ENCODE data around the gene ETS1. TPM values are rescaled to one million over a fixed set of nuclear protein-coding genes. Genes with fewer than 3 reads are reported as not detected.

ETS1 gene
- total RNA-seq, 1 experiment from 2014 or later: 82.0 TPM

GRCh38 chr11:128434818-128435217, 152.5 kb downstream of the ETS1 start:
- no TSS peak for BruUV-seq (replicated peaks)
- DNase-seq (ENCODE audit: unreplicated experiment): no peak
- H3K4me1 Mint-ChIP-seq (ENCODE audit: insufficient read depth, unreplicated experiment): no peaks in the 10 kb centered on the region
- TF ChIP-seq, protein P1, sequence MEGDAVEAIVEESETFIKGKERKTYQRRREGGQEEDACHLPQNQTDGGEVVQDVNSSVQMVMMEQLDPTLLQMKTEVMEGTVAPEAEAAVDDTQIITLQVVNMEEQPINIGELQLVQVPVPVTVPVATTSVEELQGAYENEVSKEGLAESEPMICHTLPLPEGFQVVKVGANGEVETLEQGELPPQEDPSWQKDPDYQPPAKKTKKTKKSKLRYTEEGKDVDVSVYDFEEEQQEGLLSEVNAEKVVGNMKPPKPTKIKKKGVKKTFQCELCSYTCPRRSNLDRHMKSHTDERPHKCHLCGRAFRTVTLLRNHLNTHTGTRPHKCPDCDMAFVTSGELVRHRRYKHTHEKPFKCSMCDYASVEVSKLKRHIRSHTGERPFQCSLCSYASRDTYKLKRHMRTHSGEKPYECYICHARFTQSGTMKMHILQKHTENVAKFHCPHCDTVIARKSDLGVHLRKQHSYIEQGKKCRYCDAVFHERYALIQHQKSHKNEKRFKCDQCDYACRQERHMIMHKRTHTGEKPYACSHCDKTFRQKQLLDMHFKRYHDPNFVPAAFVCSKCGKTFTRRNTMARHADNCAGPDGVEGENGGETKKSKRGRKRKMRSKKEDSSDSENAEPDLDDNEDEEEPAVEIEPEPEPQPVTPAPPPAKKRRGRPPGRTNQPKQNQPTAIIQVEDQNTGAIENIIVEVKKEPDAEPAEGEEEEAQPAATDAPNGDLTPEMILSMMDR (IDR thresholded peaks at IDR 0.05; ENCODE audit: unreplicated experiment): no peak
- H3K27ac Mint-ChIP-seq (ENCODE audit: low read depth, unreplicated experiment): no peak overlapping the region
- no peaks in the 10 kb centered on the region for H3K36me3 Mint-ChIP-seq (ENCODE audit: insufficient read depth, unreplicated experiment)
- H3K27me3 Mint-ChIP-seq (ENCODE audit: insufficient read depth, unreplicated experiment): no peaks in the 10 kb centered on the region
- no peaks in the 10 kb centered on the region for H3K9me3 Mint-ChIP-seq (ENCODE audit: unreplicated experiment)
- CTCF ChIA-PET: interaction anchor here (0.6 to 1.6 kb wide), 5 partner anchors 14 to 274 kb away, joined by 3 to 4 read pairs (median 3); no protein-coding TSS in a partner anchor
- no peak overlapping the region for H3K4me3 Mint-ChIP-seq (ENCODE audit: unreplicated experiment)
- POLR2A ChIA-PET: interaction anchor here (0.8 to 1.4 kb wide), 4 partner anchors 14 to 27 kb away, joined by 3 to 4 read pairs (median 3); no protein-coding TSS in a partner anchor
- intact Hi-C loops (cut with micrococcal nuclease): no loop called here

GRCh38 chr11:128434411-128434810, 152.9 kb downstream of the ETS1 start:
- Mint-ChIP-seq H3K36me3 (ENCODE audit: insufficient read depth, unreplicated experiment) (no peaks in the 10 kb centered on the region), H3K9me3 (ENCODE audit: unreplicated experiment) (no peaks in the 10 kb centered on the region), H3K4me1 (ENCODE audit: insufficient read depth, unreplicated experiment) (no peaks in the 10 kb centered on the region), H3K4me3 (ENCODE audit: unreplicated experiment) (no peak overlapping the region), H3K27me3 (ENCODE audit: insufficient read depth, unreplicated experiment) (no peaks in the 10 kb centered on the region), H3K27ac (ENCODE audit: low read depth, unreplicated experiment) (no peak overlapping the region)
- BruUV-seq (replicated peaks): no TSS peak
- TF ChIP-seq, protein P1 (IDR thresholded peaks at IDR 0.05; ENCODE audit: unreplicated experiment): no peak
- CTCF ChIA-PET: interaction anchor here (0.5 to 1.3 kb wide), 5 partner anchors 23 to 273 kb away, joined by 3 to 4 read pairs (median 3); no protein-coding TSS in a partner anchor
- intact Hi-C loops (cut with micrococcal nuclease): no loop called here
- DNase-seq (ENCODE audit: unreplicated experiment): no peak
- POLR2A ChIA-PET: interaction anchor here (0.7 to 1.4 kb wide), 4 partner anchors 13 to 27 kb away, joined by 3 to 4 read pairs (median 3); no protein-coding TSS in a partner anchor

DNA sequence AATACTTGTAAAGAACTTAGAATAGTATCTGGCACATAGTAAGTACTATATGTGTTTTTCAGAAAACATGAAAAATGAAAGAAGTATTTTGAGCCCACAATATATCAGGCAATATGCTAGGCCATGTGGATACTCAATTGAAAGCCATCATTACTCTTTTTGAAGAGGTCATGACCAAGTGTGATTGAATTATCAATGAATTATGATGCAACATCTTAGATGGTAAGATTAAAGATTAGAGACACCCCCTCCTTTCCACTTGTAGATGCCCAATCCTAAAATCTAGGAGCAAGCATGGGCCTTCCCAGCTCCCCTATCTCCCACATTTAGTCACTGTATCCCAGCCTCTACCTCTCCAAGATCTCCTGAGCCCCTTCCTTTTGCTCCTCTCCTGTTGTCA, 154.4 kb downstream of the ETS1 start:
- Mint-ChIP-seq H3K36me3 (ENCODE audit: insufficient read depth, unreplicated experiment) (no peaks in the 10 kb centered on the region), H3K4me3 (ENCODE audit: unreplicated experiment) (no peak overlapping the region), H3K27ac (ENCODE audit: low read depth, unreplicated experiment) (no peak overlapping the region), H3K4me1 (ENCODE audit: insufficient read depth, unreplicated experiment) (no peaks in the 10 kb centered on the region), H3K27me3 (ENCODE audit: insufficient read depth, unreplicated experiment) (no peaks in the 10 kb centered on the region), H3K9me3 (ENCODE audit: unreplicated experiment) (no peaks in the 10 kb centered on the region)
- no TSS peak for BruUV-seq (replicated peaks)
- TF ChIP-seq, protein P1 (IDR thresholded peaks at IDR 0.05; ENCODE audit: unreplicated experiment): no peak
- DNase-seq (ENCODE audit: unreplicated experiment): no peak
- CTCF ChIA-PET: interaction anchor here (0.7 to 1.0 kb wide), 3 partner anchors 132 to 198 kb away, joined by 3 to 4 read pairs (median 3); no protein-coding TSS in a partner anchor
- intact Hi-C loops (cut with micrococcal nuclease): no loop called here
- POLR2A ChIA-PET: no interaction called here

- H3K36me3 Mint-ChIP-seq (ENCODE audit: insufficient read depth, unreplicated experiment): no peaks in the 10 kb centered on the region
- no peak overlapping the region for H3K27ac Mint-ChIP-seq (ENCODE audit: low read depth, unreplicated experiment)
- no peak overlapping the region for H3K4me3 Mint-ChIP-seq (ENCODE audit: unreplicated experiment)
- no peaks in the 10 kb centered on the region for H3K4me1 Mint-ChIP-seq (ENCODE audit: insufficient read depth, unreplicated experiment)
- no peaks in the 10 kb centered on the region for H3K9me3 Mint-ChIP-seq (ENCODE audit: unreplicated experiment)
- H3K27me3 Mint-ChIP-seq (ENCODE audit: insufficient read depth, unreplicated experiment): no peaks in the 10 kb centered on the region
- BruUV-seq (replicated peaks): no TSS peak
- DNase-seq (ENCODE audit: unreplicated experiment): no peak
- POLR2A ChIA-PET: no interaction called here
- CTCF ChIA-PET: interaction anchor here (0.5 to 1.0 kb wide), 4 partner anchors 9 to 199 kb away, joined by 3 to 5 read pairs (median 4); no protein-coding TSS in a partner anchor
- TF ChIP-seq, protein P1 (IDR thresholded peaks at IDR 0.05; ENCODE audit: unreplicated experiment): no peak
- intact Hi-C loops (cut with micrococcal nuclease): no loop called here
Observed at GRCh38 chr11:128431931-128432330, 155.4 kb downstream of the ETS1 start.
